HG03280 (cell line): ENCODE measurements around the gene CLDN20.

Experiments used
- ATAC-seq: cut with Tn5 transposase; IDR thresholded peaks from one replicate; pipeline ENCODE4 v1.9.1; 2021; ENCODE audit warnings: mild to moderate bottlenecking, moderate library complexity; ENCODE audit not compliant: unreplicated experiment

Gene CLDN20

GRCh38 chr6:155244434-155244833 is 19.4 kb upstream of the CLDN20 start:
- ATAC-seq, result no peak

GRCh38 chr6:155245193-155245592 is 18.6 kb upstream of the CLDN20 start:
- ATAC-seq, result no peak

- no peak for ATAC-seq
Observed at GRCh38 chr6:155245831-155246230, 18.0 kb upstream of the CLDN20 start.

GRCh38 chr6:155246825-155247224 is 17.0 kb upstream of the CLDN20 start:
- no peak for ATAC-seq

GRCh38 chr6:155247618-155248007 is 16.2 kb upstream of the CLDN20 start:
- no peak for ATAC-seq

- ATAC-seq, result peak; percentile 89
Observed at GRCh38 chr6:155248008-155249001, 15.5 kb upstream of the CLDN20 start.

GRCh38 chr6:155250701-155251381 is 13.0 kb upstream of the CLDN20 start:
- ATAC-seq, result no peak

GRCh38 chr6:155252581-155252980 is 11.2 kb upstream of the CLDN20 start:
- ATAC-seq, result no peak

- no peak for ATAC-seq
Observed at GRCh38 chr6:155253337-155253736, 10.5 kb upstream of the CLDN20 start.

GRCh38 chr6:155254139-155254538 is 9.7 kb upstream of the CLDN20 start:
- no peak for ATAC-seq

GRCh38 chr6:155256122-155256795 is 7.6 kb upstream of the CLDN20 start:
- no peak for ATAC-seq

- ATAC-seq, result no peak
Observed at GRCh38 chr6:155257796-155258195, 6.0 kb upstream of the CLDN20 start.

GRCh38 chr6:155259204-155259603 is 4.6 kb upstream of the CLDN20 start:
- no peak for ATAC-seq

- ATAC-seq, result no peak
Observed at GRCh38 chr6:155259897-155260296, 3.9 kb upstream of the CLDN20 start.

GRCh38 chr6:155260686-155261085 is 3.1 kb upstream of the CLDN20 start:
- ATAC-seq, result peak; percentile 64

- ATAC-seq, result peak; percentile 53
Observed at GRCh38 chr6:155261111-155261900, 2.5 kb upstream of the CLDN20 start.

GRCh38 chr6:155262655-155263054 is 1.2 kb upstream of the CLDN20 start:
- ATAC-seq, result no peak

GRCh38 chr6:155264693-155265320 is 994 bp downstream of the CLDN20 start:
- no peak for ATAC-seq

GRCh38 chr6:155265843-155266535 is 2.2 kb downstream of the CLDN20 start:
- no peak for ATAC-seq

- no peak for ATAC-seq
Observed at GRCh38 chr6:155267411-155267810, 3.6 kb downstream of the CLDN20 start.
